IPS DF 4.7 (cell line): ENCODE results near the gene ADAMTSL3.
"Not testable (repeated sequence)": the region's sequence is repeated elsewhere in the genome, so short reads cannot be mapped to it uniquely, and the experiment has no call there.

Source experiments
- DNase-seq: peaks from one replicate; pipeline ENCODE4 v3.0.0-alpha.2; 2013; ENCODE audit warnings: low spot score; ENCODE audit errors: extremely low read depth

Gene ADAMTSL3

GRCh38 chr15:83702314-83702713 lies 48.4 kb downstream of the ADAMTSL3 start:
- not testable (repeated sequence) for DNase-seq

GRCh38 chr15:83708328-83708727 lies 54.4 kb downstream of the ADAMTSL3 start:
- no peak for DNase-seq

- no peak for DNase-seq
These were observed 55.3 kb downstream of the ADAMTSL3 start for GRCh38 chr15:83709241-83709640.

- DNase-seq = no peak
These were observed 55.9 kb downstream of the ADAMTSL3 start for GRCh38 chr15:83709811-83710210.

GRCh38 chr15:83710452-83710851 lies 56.5 kb downstream of the ADAMTSL3 start:
- DNase-seq = no peak

GRCh38 chr15:83711236-83711635 lies 57.3 kb downstream of the ADAMTSL3 start:
- DNase-seq = no peak

- no peak for DNase-seq
These were observed 59.3 kb downstream of the ADAMTSL3 start for GRCh38 chr15:83713242-83713641.

- DNase-seq = no peak
These were observed 61.2 kb downstream of the ADAMTSL3 start for GRCh38 chr15:83714939-83715628.

GRCh38 chr15:83716605-83717004 lies 62.7 kb downstream of the ADAMTSL3 start:
- DNase-seq = no peak

GRCh38 chr15:83717010-83717409 lies 63.1 kb downstream of the ADAMTSL3 start:
- DNase-seq = no peak

- no peak for DNase-seq
These were observed 66.5 kb downstream of the ADAMTSL3 start for GRCh38 chr15:83720468-83720867.

- no peak for DNase-seq
These were observed 67.1 kb downstream of the ADAMTSL3 start for GRCh38 chr15:83721031-83721430.

GRCh38 chr15:83721981-83722380 lies 68.1 kb downstream of the ADAMTSL3 start:
- DNase-seq = no peak

GRCh38 chr15:83723216-83723615 lies 69.3 kb downstream of the ADAMTSL3 start:
- DNase-seq = no peak

GRCh38 chr15:83732196-83732595 lies 78.3 kb downstream of the ADAMTSL3 start:
- DNase-seq = no peak

- DNase-seq = no peak
These were observed 78.8 kb downstream of the ADAMTSL3 start for GRCh38 chr15:83732770-83733169.

- DNase-seq = no peak
These were observed 79.3 kb downstream of the ADAMTSL3 start for GRCh38 chr15:83733206-83733605.

GRCh38 chr15:83733691-83734090 lies 79.8 kb downstream of the ADAMTSL3 start:
- DNase-seq = no peak

GRCh38 chr15:83734487-83734886 lies 80.6 kb downstream of the ADAMTSL3 start:
- no peak for DNase-seq

- DNase-seq = no peak
These were observed 85.7 kb downstream of the ADAMTSL3 start for GRCh38 chr15:83739629-83740028.

- no peak for DNase-seq
These were observed 91.8 kb downstream of the ADAMTSL3 start for GRCh38 chr15:83745771-83746170.

GRCh38 chr15:83746231-83746630 lies 92.3 kb downstream of the ADAMTSL3 start:
- DNase-seq = no peak

GRCh38 chr15:83747050-83747717 lies 93.3 kb downstream of the ADAMTSL3 start:
- DNase-seq = no peak
